ELF-1 (cell line): ENCODE measurements around the gene PFDN2.

ENCODE experiments used
- DNase-seq: peaks from one replicate; pipeline ENCODE4 v3.0.0-alpha.2; 2016; ENCODE audit warnings: low read depth, low spot score

Gene PFDN2, protein sequence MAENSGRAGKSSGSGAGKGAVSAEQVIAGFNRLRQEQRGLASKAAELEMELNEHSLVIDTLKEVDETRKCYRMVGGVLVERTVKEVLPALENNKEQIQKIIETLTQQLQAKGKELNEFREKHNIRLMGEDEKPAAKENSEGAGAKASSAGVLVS

GRCh38 chr1:161117759-161118581 is at the start of gene PFDN2, which contains the start of gene NIT1:
TSS of gene PFDN2 (minus strand) at chr1:161118037. CDS start at chr1:161118026, 11 bp downstream.
TSS of gene NIT1 (plus strand) at chr1:161118105. CDS start at chr1:161118177, 72 bp downstream.
- DNase-seq: peak; percentile 94

GRCh38 chr1:161166669-161167548 is 49.1 kb upstream of the PFDN2 start:
- DNase-seq: peak; percentile 68

DNA sequence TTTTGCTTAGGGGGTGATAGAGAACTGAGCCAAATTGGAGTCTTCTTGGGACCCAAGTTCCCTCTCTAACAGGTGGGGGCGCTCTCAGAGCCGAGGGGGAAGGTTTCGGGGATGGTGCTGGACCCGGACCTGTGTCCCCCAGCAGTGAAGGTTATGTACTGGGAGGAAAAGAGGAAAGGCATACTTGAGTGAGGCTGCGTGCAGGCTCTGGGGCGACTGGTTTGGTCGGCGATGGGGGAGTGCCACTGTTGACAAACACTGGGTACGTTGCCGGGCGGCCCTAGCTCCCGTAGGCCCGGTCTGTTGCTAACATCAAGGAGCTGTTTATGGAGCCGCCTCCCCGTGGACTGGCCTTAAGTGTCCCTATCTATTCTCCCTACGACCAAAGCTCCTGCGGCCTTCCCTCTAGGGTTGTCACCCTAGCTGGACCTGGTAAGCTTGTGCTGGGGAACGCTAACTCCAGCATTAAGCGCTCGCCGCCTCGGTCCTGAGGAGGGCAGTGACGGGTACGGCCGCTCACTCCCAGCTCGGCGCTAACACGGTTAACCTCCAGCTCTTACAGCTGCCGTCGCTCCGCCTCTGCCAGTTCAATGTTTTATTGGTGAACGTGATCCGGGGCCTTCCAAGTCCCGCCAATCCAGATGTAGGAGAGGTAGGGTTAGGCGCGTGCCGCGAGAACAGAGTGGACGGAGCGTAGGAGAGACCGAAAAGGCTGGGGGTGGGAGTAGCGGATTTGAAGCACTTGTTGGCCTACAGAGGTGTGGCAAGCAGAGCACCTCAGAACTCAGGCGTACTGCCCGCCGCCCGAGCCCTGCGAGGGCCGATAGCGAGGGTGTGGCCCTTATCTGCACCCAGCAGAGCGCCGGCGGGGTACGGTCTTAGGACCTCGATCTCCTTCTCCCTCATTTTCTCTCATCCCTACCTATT is 48.2 kb upstream of the PFDN2 start, which contains the start of gene PPOX:
Gene PPOX (plus strand): TSS at position 685 of the 927 bp plus-strand sequence. CDS start 422 bp downstream, outside the sequence.
- DNase-seq: peak; percentile 98

- DNase-seq: no peak
Observed at GRCh38 chr1:161164901-161165610, 47.2 kb upstream of the PFDN2 start.

DNA sequence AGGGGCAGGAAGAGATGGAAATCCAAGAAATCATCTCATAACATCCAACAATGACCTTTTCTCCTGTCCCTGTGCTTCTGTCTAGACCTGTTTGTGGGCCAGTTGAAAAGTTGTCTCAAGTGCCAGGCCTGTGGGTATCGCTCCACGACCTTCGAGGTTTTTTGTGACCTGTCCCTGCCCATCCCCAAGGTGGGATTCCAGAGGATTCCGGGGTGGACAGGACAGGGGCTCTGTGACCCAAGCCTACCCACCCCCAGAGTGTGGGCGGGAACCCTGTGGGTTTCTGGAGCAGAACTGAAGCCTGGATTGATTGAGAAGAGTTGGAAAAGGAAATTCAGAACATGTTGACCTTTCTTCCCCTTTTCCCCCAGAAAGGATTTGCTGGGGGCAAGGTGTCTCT is 46.0 kb upstream of the PFDN2 start:
- DNase-seq: no peak

DNA sequence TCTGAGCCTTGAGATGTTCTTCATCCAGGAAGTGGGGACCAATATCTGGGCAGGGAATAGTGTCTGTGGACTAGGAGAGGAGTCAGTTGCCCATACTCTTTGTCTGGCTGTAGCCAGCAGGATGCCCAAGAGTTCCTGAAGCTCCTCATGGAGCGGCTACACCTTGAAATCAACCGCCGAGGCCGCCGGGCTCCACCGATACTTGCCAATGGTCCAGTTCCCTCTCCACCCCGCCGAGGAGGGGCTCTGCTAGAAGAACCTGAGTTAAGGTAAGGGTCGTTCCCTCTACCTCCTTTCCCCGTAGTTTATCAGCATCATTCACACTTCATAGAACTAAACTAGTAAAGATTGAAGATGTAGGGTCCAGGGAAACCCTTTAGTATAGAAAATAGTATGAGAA is 45.0 kb upstream of the PFDN2 start:
- no peak for DNase-seq

- no peak for DNase-seq
Observed at GRCh38 chr1:161162052-161162451, 44.2 kb upstream of the PFDN2 start.

GRCh38 chr1:161161652-161162051 is 43.8 kb upstream of the PFDN2 start:
- no peak for DNase-seq

DNA sequence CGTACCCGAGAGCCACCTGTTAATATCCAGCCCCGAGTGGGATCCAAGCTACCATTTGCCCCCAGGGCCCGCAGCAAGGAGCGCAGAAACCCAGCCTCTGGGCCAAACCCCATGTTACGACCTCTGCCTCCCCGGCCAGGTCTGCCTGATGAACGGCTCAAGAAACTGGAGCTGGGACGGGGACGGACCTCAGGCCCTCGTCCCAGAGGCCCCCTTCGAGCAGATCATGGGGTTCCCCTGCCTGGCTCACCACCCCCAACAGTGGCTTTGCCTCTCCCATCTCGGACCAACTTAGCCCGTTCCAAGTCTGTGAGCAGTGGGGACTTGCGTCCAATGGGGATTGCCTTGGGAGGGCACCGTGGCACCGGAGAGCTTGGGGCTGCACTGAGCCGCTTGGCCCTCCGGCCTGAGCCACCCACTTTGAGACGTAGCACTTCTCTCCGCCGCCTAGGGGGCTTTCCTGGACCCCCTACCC is 42.9 kb upstream of the PFDN2 start:
- no peak for DNase-seq

GRCh38 chr1:161159913-161160243 is 42.0 kb upstream of the PFDN2 start:
- no peak for DNase-seq

GRCh38 chr1:161159087-161159912 is 41.5 kb upstream of the PFDN2 start, which contains the start of gene USP21:
TSS of gene USP21 (plus strand) at chr1:161159500. CDS start at chr1:161160641, 1,141 bp downstream.
- peak; percentile 95 for DNase-seq

DNA sequence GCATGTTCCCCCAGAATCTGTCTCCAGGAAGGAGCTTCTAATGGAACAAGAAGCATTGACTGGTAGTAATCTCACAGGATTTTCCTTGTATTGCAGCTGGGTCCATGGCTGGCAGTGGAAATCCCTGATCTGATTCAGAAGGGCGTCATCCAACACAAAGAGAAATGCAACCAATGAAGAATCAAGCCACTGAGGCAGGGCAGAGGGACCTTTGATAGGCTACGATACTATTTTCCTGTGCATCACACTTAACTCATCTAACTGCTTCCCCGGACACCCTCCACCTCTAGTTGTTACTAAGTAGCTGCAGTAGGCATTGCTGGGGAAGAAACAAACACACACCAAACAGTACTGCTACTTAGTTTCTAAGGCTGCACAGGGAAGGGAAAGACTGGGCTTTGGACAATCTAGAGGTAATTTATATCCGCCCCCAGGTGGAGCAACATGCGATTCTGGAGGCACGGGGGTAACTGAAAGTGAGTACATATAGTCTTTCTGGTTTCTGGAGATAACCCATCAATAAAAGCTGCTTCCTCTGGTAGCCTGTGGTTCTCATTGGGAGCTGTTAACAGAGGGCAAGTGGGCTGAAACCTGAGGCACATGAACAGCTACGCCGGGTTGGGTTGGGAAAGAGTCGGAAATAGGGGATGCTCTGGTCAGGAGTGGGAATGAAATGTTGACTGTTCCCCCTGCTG is 40.6 kb upstream of the PFDN2 start:
- no peak for DNase-seq

DNA sequence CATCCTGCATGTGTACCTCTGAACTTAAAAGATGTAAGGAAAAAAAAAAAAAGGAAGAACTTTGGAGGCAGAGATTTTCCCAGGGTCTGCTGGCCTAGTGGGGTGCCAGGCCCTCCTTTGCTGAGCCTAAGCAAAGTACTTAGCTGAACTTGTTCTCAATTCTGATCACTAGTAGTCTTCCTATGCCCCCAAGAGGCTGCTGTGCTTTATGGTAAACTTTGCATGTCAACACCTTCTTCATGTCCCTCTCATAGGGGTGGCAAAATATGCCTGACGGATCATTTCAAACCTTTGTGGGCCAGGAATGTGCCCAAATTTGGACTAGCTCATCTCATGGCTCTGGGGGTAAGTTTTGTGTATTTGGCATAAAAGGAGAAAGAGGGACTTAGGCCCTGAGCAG is 40.0 kb upstream of the PFDN2 start:
- DNase-seq: no peak

DNA sequence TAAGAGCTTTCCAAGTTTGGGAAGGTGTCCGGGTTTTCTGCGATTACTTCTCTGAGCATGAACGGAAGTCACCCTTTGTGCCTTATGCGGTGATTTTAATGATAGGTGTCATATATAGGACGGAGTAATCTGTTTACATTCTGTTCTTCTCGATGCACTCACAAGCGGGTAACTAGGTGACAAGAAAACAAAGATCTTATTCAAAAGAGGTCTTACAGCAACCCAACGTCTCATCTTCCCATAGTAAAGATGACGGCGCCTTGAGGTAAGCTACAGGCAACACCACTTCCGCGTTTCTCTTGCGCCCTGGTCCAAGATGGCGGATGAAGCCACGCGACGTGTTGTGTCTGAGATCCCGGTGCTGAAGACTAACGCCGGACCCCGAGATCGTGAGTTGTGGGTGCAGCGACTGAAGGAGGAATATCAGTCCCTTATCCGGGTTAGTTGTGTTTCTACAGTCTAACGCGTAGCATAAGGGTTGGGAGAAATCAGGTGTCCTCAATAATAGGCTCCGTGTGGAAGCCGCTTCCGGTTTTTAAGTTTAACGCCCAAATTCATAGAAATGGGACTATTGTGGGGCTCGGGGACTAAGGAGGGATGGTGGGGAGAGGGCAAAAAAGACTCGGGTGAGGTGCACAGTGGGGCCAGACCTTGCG is 36.0 kb upstream of the PFDN2 start, which contains the start of gene UFC1:
Gene UFC1 (plus strand): TSS at position 297 of the 656 bp plus-strand sequence. CDS start 20 bp downstream, at position 317.
- DNase-seq: peak; percentile 87

DNA sequence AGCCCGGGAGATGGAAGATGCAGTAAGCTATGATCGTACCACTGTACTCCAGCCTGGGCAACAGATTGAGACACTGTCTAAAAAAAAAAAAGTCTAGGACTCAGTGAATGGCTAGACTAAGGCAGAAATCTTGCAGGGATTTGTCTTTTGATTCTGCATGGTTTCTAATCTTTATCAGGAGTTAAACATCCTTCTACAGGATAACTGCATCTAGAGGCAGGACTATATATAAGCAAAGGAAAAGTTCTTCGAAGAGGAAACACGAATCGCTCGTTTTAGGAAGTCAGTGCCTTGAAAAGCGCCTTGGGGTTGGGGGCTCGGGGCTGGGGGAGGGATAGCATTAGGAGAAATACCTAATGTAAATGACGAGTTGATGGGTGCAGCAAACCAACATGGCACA is 35.3 kb upstream of the PFDN2 start:
- DNase-seq: no peak

GRCh38 chr1:161145832-161146231 is 28.0 kb upstream of the PFDN2 start:
- DNase-seq: no peak

DNA sequence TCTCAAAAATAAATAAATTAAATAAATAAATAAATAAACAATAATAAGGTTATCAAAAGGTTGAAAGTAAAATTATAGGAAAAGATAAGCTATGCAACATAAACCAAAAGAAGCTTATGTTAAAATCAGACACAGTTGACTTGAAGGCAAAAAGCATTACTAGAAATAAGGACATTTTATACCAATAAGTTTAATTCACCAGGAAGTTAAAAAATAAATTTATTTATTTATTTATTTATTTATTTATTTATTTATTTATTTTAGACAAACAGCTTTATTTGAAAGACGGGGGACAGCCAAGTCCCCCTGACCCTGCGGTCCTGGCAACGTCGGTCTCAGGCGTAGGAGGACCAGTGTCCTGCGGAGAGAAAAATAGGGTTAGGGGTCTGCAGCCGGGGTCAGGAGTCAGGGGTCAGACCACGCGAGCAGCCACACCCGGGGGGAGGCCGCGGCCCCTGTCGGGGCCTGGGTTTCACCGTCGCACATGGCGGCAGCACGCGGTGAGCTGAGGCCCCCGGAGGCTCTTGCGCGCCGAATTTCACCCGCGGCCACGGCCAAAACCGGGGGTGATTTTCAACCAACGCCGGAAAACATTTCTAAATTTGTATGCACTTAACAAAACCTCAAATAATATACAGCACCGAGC is 23.0 kb upstream of the PFDN2 start:
- no peak for DNase-seq
